Activated CD8-positive, alpha-beta T cell treated with anti-CD3 and anti-CD28 coated beads for 36 hours (primary cell): ENCODE data around the gene ATP6V1B1. TPM values are rescaled to one million over a fixed set of nuclear protein-coding genes. Genes with fewer than 3 reads are reported as not detected.

Experiments used
- ATAC-seq: fragments of 200-7000 bp; cut with Tn5 transposase; one replicate; pipeline ENCODE4 v1.10.0; 2021; ENCODE audit warnings: mild to moderate bottlenecking, moderate library complexity
- CTCF ChIA-PET: fragments of 350-600 bp; sonication (Branson Sonifier 250); formaldehyde crosslinking; loops from one replicate; lab custom pipeline; 2021; ENCODE audit warnings: antibody characterized with exemption; lab: Charles Lee
- POLR2A ChIA-PET: fragments of 350-600 bp; sonication (Branson Sonifier 250); formaldehyde crosslinking; loops from one replicate; lab custom pipeline; 2021; ENCODE audit warnings: antibody characterized with exemption; lab: Charles Lee
- DNase-seq: peaks from one replicate; pipeline ENCODE4 v3.0.0-alpha.2; 2020
- H3K27ac Mint-ChIP-seq: one replicate; pipeline ENCODE4 v1.8.0; 2021; ENCODE audit warnings: mild to moderate bottlenecking, mixed read lengths
- H3K27me3 Mint-ChIP-seq: one replicate; pipeline ENCODE4 v1.8.0; 2021; ENCODE audit warnings: mixed read lengths
- H3K36me3 Mint-ChIP-seq: one replicate; pipeline ENCODE4 v1.8.0; 2021; ENCODE audit warnings: low read depth, mixed read lengths
- H3K4me1 Mint-ChIP-seq: one replicate; pipeline ENCODE4 v1.8.0; 2021; ENCODE audit warnings: low read depth, mixed read lengths
- H3K4me3 Mint-ChIP-seq: one replicate; pipeline ENCODE4 v1.8.0; 2021; ENCODE audit warnings: mild to moderate bottlenecking, moderate library complexity, mixed read lengths
- H3K9me3 Mint-ChIP-seq: one replicate; pipeline ENCODE4 v1.8.0; 2021; ENCODE audit warnings: mixed read lengths
- CTCF ChIP-seq: fragments of 200-600 bp; IDR thresholded peaks from one replicate; pipeline ENCODE4 v1.8.0; 2022; ENCODE audit warnings: antibody characterized with exemption, mild to moderate bottlenecking
- intact Hi-C: fragments of 100-400 bp; cut with micrococcal nuclease; formaldehyde crosslinking; loops from one replicate; pipeline ENCODE4 v1.10.0; 2022
- total RNA-seq, 2 experiments: library from RNA; stranded (reverse); gene quantifications; one replicate each; pipeline ENCODE4 v1.2.3, GENCODE V29; 2021

ATP6V1B1 gene
- total RNA-seq, 2 experiments from 2014 or later = not detected

GRCh38 chr2:70901227-70902066, 34.3 kb upstream of the ATP6V1B1 start:
- no peak for DNase-seq
- ChIA-PET CTCF (interaction anchor here (1.2 kb wide), 2 partner anchors 18 to 111 kb away, joined by 3 to 5 read pairs; partner anchors contain the start of gene FIGLA), POLR2A (no interaction called here)
- TF ChIP-seq CTCF = no peak
- intact Hi-C loops = no loop called here
- peak overlapping the region; percentile 47 for H3K4me3 Mint-ChIP-seq
- H3K9me3 Mint-ChIP-seq = no peaks in the 10 kb centered on the region
- H3K27me3 Mint-ChIP-seq = peaks cover 91% of the 10 kb centered on the region
- no peaks in the 10 kb centered on the region for H3K36me3 Mint-ChIP-seq
- no peak overlapping the region for H3K27ac Mint-ChIP-seq
- H3K4me1 Mint-ChIP-seq = peaks cover 14% of the 10 kb centered on the region
- no peak for ATAC-seq

- H3K9me3 Mint-ChIP-seq = no peaks in the 10 kb centered on the region
- peaks cover 19% of the 10 kb centered on the region for H3K4me1 Mint-ChIP-seq
- no peak for DNase-seq
- no peak for ATAC-seq
- H3K36me3 Mint-ChIP-seq = no peaks in the 10 kb centered on the region
- ChIA-PET CTCF (interaction anchor here (1.2 kb wide), 2 partner anchors 18 to 112 kb away, joined by 3 to 5 read pairs; partner anchors contain the start of gene FIGLA), POLR2A (no interaction called here)
- peaks cover 91% of the 10 kb centered on the region for H3K27me3 Mint-ChIP-seq
- intact Hi-C loops = no loop called here
- H3K4me3 Mint-ChIP-seq = no peak overlapping the region
- H3K27ac Mint-ChIP-seq = no peak overlapping the region
- no peak for TF ChIP-seq CTCF
Measured at GRCh38 chr2:70902067-70902442, 33.6 kb upstream of the ATP6V1B1 start.

- H3K4me3 Mint-ChIP-seq = no peak overlapping the region
- ChIA-PET POLR2A (no interaction called here), CTCF (interaction anchor here (1.2 kb wide), 2 partner anchors 17 to 113 kb away, joined by 3 to 5 read pairs; partner anchors contain the start of gene FIGLA)
- DNase-seq = no peak
- intact Hi-C loops = no loop called here
- no peaks in the 10 kb centered on the region for H3K9me3 Mint-ChIP-seq
- no peak overlapping the region for H3K27ac Mint-ChIP-seq
- no peak for ATAC-seq
- H3K27me3 Mint-ChIP-seq = peaks cover 91% of the 10 kb centered on the region
- TF ChIP-seq CTCF = no peak
- H3K4me1 Mint-ChIP-seq = peaks cover 22% of the 10 kb centered on the region
- no peaks in the 10 kb centered on the region for H3K36me3 Mint-ChIP-seq
Measured at GRCh38 chr2:70902579-70902978, 33.1 kb upstream of the ATP6V1B1 start.

- POLR2A ChIA-PET = no interaction called here
- Mint-ChIP-seq H3K27ac (no peak overlapping the region), H3K4me3 (no peak overlapping the region), H3K4me1 (peaks cover 20% of the 10 kb centered on the region), H3K27me3 (peaks cover 85% of the 10 kb centered on the region), H3K9me3 (no peaks in the 10 kb centered on the region), H3K36me3 (no peaks in the 10 kb centered on the region)
- no peak for TF ChIP-seq CTCF
- DNase-seq (no peak), ATAC-seq (no peak)
- intact Hi-C loops = no loop called here
- CTCF ChIA-PET = interaction anchor here (1.4 kb wide), 1 partner anchor 17 kb away, joined by 3 read pairs; no protein-coding TSS in a partner anchor
Measured at GRCh38 chr2:70903171-70903570, 32.5 kb upstream of the ATP6V1B1 start.

- H3K36me3 Mint-ChIP-seq = no peaks in the 10 kb centered on the region
- TF ChIP-seq CTCF = no peak
- H3K27ac Mint-ChIP-seq = no peak overlapping the region
- POLR2A ChIA-PET = no interaction called here
- H3K27me3 Mint-ChIP-seq = peaks cover 85% of the 10 kb centered on the region
- intact Hi-C loops = no loop called here
- H3K4me1 Mint-ChIP-seq = peaks cover 20% of the 10 kb centered on the region
- H3K4me3 Mint-ChIP-seq = no peak overlapping the region
- DNase-seq (no peak), ATAC-seq (no peak)
- no peaks in the 10 kb centered on the region for H3K9me3 Mint-ChIP-seq
- CTCF ChIA-PET = interaction anchor here (1.0 to 1.4 kb wide), 2 partner anchors 16 to 33 kb away, joined by 3 read pairs; no protein-coding TSS in a partner anchor
Measured at GRCh38 chr2:70903641-70904340, 31.9 kb upstream of the ATP6V1B1 start.
